GM12878 (cell line): ENCODE results near the gene CLK2. TPM values are rescaled to one million over a fixed set of nuclear protein-coding genes. Genes with fewer than 3 reads are reported as not detected.

ENCODE experiments used
- ATAC-seq: fragments of 200-7000 bp; cut with Tn5 transposase; 3 replicates; pipeline ENCODE4 v1.9.1; 2020; ENCODE audit warnings: mild to moderate bottlenecking, moderate library complexity
- BruUV-seq: library from RNA; stranded (reverse); fragments of 400-500 nt; replicated peaks from 2 replicates; lab custom pipeline; 2021; lab: Mats Ljungman, UMichigan
- CTCF ChIA-PET: fragments of 300-600 bp; sonication (Branson Sonifier 250); formaldehyde crosslinking; extraction: SDS; loops from one replicate; lab custom pipeline; 2021; ENCODE audit warnings: inconsistent platforms; lab: Yijun Ruan, JAX
- POLR2A ChIA-PET: fragments of 350-600 bp; formaldehyde crosslinking; extraction: SDS; loops from one replicate; lab custom pipeline; 2021; ENCODE audit warnings: inconsistent platforms; lab: Charles Lee
- RAD21 ChIA-PET: fragments of 300-600 bp; sonication (Branson Sonifier 250); formaldehyde crosslinking; loops from one replicate; lab custom pipeline; 2023; ENCODE audit warnings: antibody characterized with exemption; ENCODE audit not compliant: unreplicated experiment; lab: Charles Lee
- SMC1A ChIA-PET: fragments of 300-600 bp; sonication (Branson Sonifier 250); formaldehyde crosslinking; loops from one replicate; lab custom pipeline; 2023; ENCODE audit not compliant: unreplicated experiment, uncharacterized antibody; lab: Charles Lee
- DNase-seq: peaks from one replicate; pipeline ENCODE4 v3.0.0-alpha.2; 2011; ENCODE audit warnings: low read depth, low spot score
- FAIRE-seq: peaks from 3 replicates; lab custom pipeline; 2011; peaks lifted over from hg19 to GRCh38; lab: Jason Lieb, UNC
- H2AFZ ChIP-seq: 2 replicates; pipeline ENCODE4 v1.6.0; 2011; ENCODE audit warnings: low read depth, low read length, control low read depth; ENCODE audit not compliant: control insufficient read depth
- H3K27ac ChIP-seq: 2 replicates; pipeline ENCODE4 v1.5.1; 2011; ENCODE audit warnings: control low read depth; ENCODE audit not compliant: control insufficient read depth, insufficient read depth
- H3K27me3 ChIP-seq, 2 experiments: replicated peaks in 1 of 2; 2 replicates each; pipeline versions ENCODE4 v1.6.0 to v1.6.1; 2011; ENCODE audit warnings: low read length in 1 of 2; ENCODE audit not compliant: control insufficient read depth in 2 of 2, insufficient read depth in 2 of 2
- H3K36me3 ChIP-seq, 2 experiments: 2 replicates each; pipeline ENCODE4 v1.5.1; 2011; ENCODE audit warnings: low read length in 1 of 2; ENCODE audit not compliant: control insufficient read depth in 2 of 2, insufficient read depth in 2 of 2
- H3K4me1 ChIP-seq: 2 replicates; pipeline ENCODE4 v1.6.1; 2011; ENCODE audit warnings: mild to moderate bottlenecking, low read length, moderate library complexity, mixed read lengths; ENCODE audit not compliant: control insufficient read depth, insufficient read depth
- H3K4me2 ChIP-seq: 2 replicates; pipeline ENCODE4 v1.6.0; 2011; ENCODE audit warnings: control low read depth; ENCODE audit not compliant: control insufficient read depth, insufficient read depth
- H3K4me3 ChIP-seq: fragments of 200-600 bp; sonication (generic); 2 replicates; pipeline ENCODE4 v1.5.1; 2016
- H3K79me2 ChIP-seq: 2 replicates; pipeline ENCODE4 v1.6.0; 2011; ENCODE audit warnings: low read length; ENCODE audit not compliant: control insufficient read depth, insufficient read depth
- H3K9ac ChIP-seq: 2 replicates; pipeline ENCODE4 v1.8.0; 2011; ENCODE audit warnings: low read length, control low read depth, mixed read lengths; ENCODE audit not compliant: control insufficient read depth, insufficient read depth
- H3K9me3 ChIP-seq: replicated peaks from 3 replicates; pipeline ENCODE4 v1.5.1; 2011; ENCODE audit warnings: mild to moderate bottlenecking, low read length; ENCODE audit not compliant: control insufficient read depth, insufficient read depth
- H4K20me1 ChIP-seq: 2 replicates; pipeline ENCODE4 v1.6.0; 2011; ENCODE audit not compliant: control insufficient read depth, insufficient read depth
- BCL3 ChIP-seq: IDR thresholded peaks from 2 replicates; pipeline ENCODE4 v1.6.1; 2011; ENCODE audit warnings: borderline replicate concordance, low read depth, mild to moderate bottlenecking, moderate library complexity, low read length; ENCODE audit not compliant: insufficient read depth, poor library complexity, severe bottlenecking
- CHD4 ChIP-seq: fragments of 200-600 bp; sonication (generic); IDR thresholded peaks from 2 replicates; pipeline ENCODE4 v1.6.1; 2016; ENCODE audit warnings: mild to moderate bottlenecking
- HCFC1 ChIP-seq: fragments of 150-350 bp; IDR thresholded peaks from 2 replicates; pipeline ENCODE4 v1.6.1; 2014; ENCODE audit warnings: low read length
- IKZF2 ChIP-seq, 2 experiments: fragments of 450-650 bp; IDR thresholded peaks; 2 replicates each; pipeline ENCODE4 v1.6.1; 2017; ENCODE audit warnings: mild to moderate bottlenecking in 2 of 2, moderate library complexity in 2 of 2
- JUND ChIP-seq: IDR thresholded peaks from 2 replicates; pipeline ENCODE4 v1.6.1; 2012; ENCODE audit warnings: low read depth, mild to moderate bottlenecking, low read length, improper control_type of control experiment, moderate library complexity
- NFXL1 ChIP-seq: fragments of 450-650 bp; IDR thresholded peaks from 2 replicates; pipeline ENCODE4 v1.6.1; 2017; ENCODE audit warnings: antibody characterized with exemption, mild to moderate bottlenecking, borderline replicate concordance
- PBX3 ChIP-seq: IDR thresholded peaks from 2 replicates; pipeline ENCODE4 v1.6.1; 2011; ENCODE audit warnings: mild to moderate bottlenecking, low read depth, low read length, moderate library complexity; ENCODE audit not compliant: insufficient replicate concordance
- POLR2A ChIP-seq: IDR thresholded peaks from 2 replicates; pipeline ENCODE4 v1.6.1; 2011; ENCODE audit warnings: low read depth, mild to moderate bottlenecking, low read length
- RFX5 ChIP-seq: IDR thresholded peaks from 2 replicates; pipeline ENCODE4 v1.6.1; 2011; ENCODE audit warnings: low read depth, low read length, improper control_type of control experiment
- SMARCA5 ChIP-seq: fragments of 450-650 bp; IDR thresholded peaks from 2 replicates; pipeline ENCODE4 v1.6.1; 2017; ENCODE audit warnings: mild to moderate bottlenecking
- ZNF217 ChIP-seq: fragments of 450-650 bp; IDR thresholded peaks from 2 replicates; pipeline ENCODE4 v1.6.1; 2017; ENCODE audit warnings: antibody characterized with exemption, mild to moderate bottlenecking
- WGBS: methylation state at CpG from one replicate; pipeline ENCODE4 v1.1.6; 2016; ENCODE audit warnings: low lambda C conversion rate; ENCODE audit not compliant: insufficient replicate concordance, insufficient coverage; ENCODE audit errors: missing lambda C conversion rate; 5-methylcytosine and 5-hydroxymethylcytosine counted together
- in situ Hi-C: fragments of 300-500 bp; cut with MboI; formaldehyde crosslinking; loops from 9 replicates; pipeline ENCODE4 v1.14.3; 2018; ENCODE audit warnings: mixed read lengths
- intact Hi-C: fragments of 100-400 bp; cut with micrococcal nuclease; formaldehyde crosslinking; loops from one replicate; pipeline ENCODE4 v1.14.2; 2022; ENCODE audit not compliant: unreplicated experiment
- polyA plus RNA-seq, 11 experiments: library from polyadenylated mRNA; depleted of rRNA in 4 of 11; unstranded in 6 of 11; stranded (reverse) in 5 of 11; fragments of >200 nt; fragmentation: Nextera tagmentation in 4 of 11; fragmentation: Illumina TruSeq in 1 of 11; extraction: Ambion mirVana in 4 of 11; extraction: Trizol in 1 of 11; gene quantifications; 1 replicate in 1 of 11; 2 replicates in 10 of 11; pipeline versions ENCODE4 v1.2.1 to v1.2.3, GENCODE V29; 2011 to 2016; ENCODE audit warnings: inconsistent platforms in 2 of 11, missing spikeins in 2 of 11, low read depth in 1 of 11
- total RNA-seq, 4 experiments: library from RNA; depleted of rRNA in 3 of 4; stranded (reverse); fragments of >200 nt in 3 of 4; fragmentation: Illumina TruSeq in 1 of 4; extraction: Trizol in 1 of 4; gene quantifications; 2 replicates each; pipeline versions ENCODE4 v1.2.1 to v1.2.3, GENCODE V29; 2013 to 2021
- TF ChIP-seq, protein P1 (sequence below): fragments of 450-650 bp; IDR thresholded peaks from 2 replicates; pipeline ENCODE4 v1.6.1; 2016; ENCODE audit warnings: mild to moderate bottlenecking
- TF ChIP-seq, protein P2 (sequence below): IDR thresholded peaks from 2 replicates; pipeline ENCODE4 v1.6.1; 2012; ENCODE audit warnings: mild to moderate bottlenecking, low read depth, low read length

CLK2 gene
- total and polyA plus RNA-seq, 10 of the 15 experiments (the other 5 are each of a cell fraction or from before 2014, with no cell fraction given), result 11.1 to 83.7 (median 36.7) TPM

- H3K9me3 ChIP-seq, result no peaks in the 10 kb centered on the region
- no peaks in the 10 kb centered on the region for H3K27me3 ChIP-seq
- SMC1A ChIA-PET, result interaction anchor here (0.6 to 1.5 kb wide), 4 partner anchors 10 to 70 kb away, joined by 4 to 5 read pairs (median 4); partner anchors contain the start of gene FDPS
- H3K27ac ChIP-seq, result no peak overlapping the region
- BruUV-seq, result no TSS peak
- ATAC-seq, result no peak
- peaks cover 7% of the 10 kb centered on the region for H3K4me1 ChIP-seq
- H3K4me2 ChIP-seq, result no peak overlapping the region
- FAIRE-seq, result no peak
- POLR2A ChIA-PET, result interaction anchor here (1.2 to 1.6 kb wide), 2 partner anchors 10 to 42 kb away, joined by 3 to 8 read pairs; partner anchors contain the start of gene FDPS
- no peaks in the 10 kb centered on the region for H4K20me1 ChIP-seq
- CTCF ChIA-PET, result interaction anchor here (1.6 to 3.4 kb wide), 2 partner anchors 14 to 67 kb away, joined by 5 to 27 read pairs; no protein-coding TSS in a partner anchor
- RAD21 ChIA-PET, result interaction anchor here (1.4 kb wide), 1 partner anchor 67 kb away, joined by 8 read pairs; no protein-coding TSS in a partner anchor
- intact Hi-C loops (no loop called here), in situ Hi-C loops (no loop called here)
- H2AFZ ChIP-seq, result no peak overlapping the region
- H3K4me3 ChIP-seq, result no peak overlapping the region
- H3K36me3 ChIP-seq, result peaks cover 7 to 38% of the 10 kb centered on the region in 2 experiments
- H3K79me2 ChIP-seq, result peaks cover 4% of the 10 kb centered on the region
- TF ChIP-seq, protein P1, sequence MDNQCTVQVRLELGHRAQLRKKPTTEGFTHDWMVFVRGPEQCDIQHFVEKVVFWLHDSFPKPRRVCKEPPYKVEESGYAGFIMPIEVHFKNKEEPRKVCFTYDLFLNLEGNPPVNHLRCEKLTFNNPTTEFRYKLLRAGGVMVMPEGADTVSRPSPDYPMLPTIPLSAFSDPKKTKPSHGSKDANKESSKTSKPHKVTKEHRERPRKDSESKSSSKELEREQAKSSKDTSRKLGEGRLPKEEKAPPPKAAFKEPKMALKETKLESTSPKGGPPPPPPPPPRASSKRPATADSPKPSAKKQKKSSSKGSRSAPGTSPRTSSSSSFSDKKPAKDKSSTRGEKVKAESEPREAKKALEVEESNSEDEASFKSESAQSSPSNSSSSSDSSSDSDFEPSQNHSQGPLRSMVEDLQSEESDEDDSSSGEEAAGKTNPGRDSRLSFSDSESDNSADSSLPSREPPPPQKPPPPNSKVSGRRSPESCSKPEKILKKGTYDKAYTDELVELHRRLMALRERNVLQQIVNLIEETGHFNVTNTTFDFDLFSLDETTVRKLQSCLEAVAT, result no peak
- TF ChIP-seq BCL3 (no peak), HCFC1 (no peak), PBX3 (no peak), SMARCA5 (no peak), ZNF217 (no peak), IKZF2 (IDR thresholded peaks at IDR 0.05) (no peak), POLR2A (no peak), CHD4 (no peak), NFXL1 (no peak), RFX5 (no peak), JUND (no peak)
- TF ChIP-seq, protein P2, sequence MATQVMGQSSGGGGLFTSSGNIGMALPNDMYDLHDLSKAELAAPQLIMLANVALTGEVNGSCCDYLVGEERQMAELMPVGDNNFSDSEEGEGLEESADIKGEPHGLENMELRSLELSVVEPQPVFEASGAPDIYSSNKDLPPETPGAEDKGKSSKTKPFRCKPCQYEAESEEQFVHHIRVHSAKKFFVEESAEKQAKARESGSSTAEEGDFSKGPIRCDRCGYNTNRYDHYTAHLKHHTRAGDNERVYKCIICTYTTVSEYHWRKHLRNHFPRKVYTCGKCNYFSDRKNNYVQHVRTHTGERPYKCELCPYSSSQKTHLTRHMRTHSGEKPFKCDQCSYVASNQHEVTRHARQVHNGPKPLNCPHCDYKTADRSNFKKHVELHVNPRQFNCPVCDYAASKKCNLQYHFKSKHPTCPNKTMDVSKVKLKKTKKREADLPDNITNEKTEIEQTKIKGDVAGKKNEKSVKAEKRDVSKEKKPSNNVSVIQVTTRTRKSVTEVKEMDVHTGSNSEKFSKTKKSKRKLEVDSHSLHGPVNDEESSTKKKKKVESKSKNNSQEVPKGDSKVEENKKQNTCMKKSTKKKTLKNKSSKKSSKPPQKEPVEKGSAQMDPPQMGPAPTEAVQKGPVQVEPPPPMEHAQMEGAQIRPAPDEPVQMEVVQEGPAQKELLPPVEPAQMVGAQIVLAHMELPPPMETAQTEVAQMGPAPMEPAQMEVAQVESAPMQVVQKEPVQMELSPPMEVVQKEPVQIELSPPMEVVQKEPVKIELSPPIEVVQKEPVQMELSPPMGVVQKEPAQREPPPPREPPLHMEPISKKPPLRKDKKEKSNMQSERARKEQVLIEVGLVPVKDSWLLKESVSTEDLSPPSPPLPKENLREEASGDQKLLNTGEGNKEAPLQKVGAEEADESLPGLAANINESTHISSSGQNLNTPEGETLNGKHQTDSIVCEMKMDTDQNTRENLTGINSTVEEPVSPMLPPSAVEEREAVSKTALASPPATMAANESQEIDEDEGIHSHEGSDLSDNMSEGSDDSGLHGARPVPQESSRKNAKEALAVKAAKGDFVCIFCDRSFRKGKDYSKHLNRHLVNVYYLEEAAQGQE, result no peak
- WGBS, result 95% methylated on average over 9 of the region's 9 CpGs
- no peak for DNase-seq
- no peak overlapping the region for H3K9ac ChIP-seq
Measured at GRCh38 chr1:155318082-155318481, 44.8 kb upstream of the CLK2 start.
